ENCODE measurements around the gene SSBP3. TPM values are rescaled to one million over a fixed set of nuclear protein-coding genes. Genes with fewer than 3 reads are reported as not detected.

Gene SSBP3
- total RNA-seq, 1 donor from 2014 or later: 29.8 TPM

DNA sequence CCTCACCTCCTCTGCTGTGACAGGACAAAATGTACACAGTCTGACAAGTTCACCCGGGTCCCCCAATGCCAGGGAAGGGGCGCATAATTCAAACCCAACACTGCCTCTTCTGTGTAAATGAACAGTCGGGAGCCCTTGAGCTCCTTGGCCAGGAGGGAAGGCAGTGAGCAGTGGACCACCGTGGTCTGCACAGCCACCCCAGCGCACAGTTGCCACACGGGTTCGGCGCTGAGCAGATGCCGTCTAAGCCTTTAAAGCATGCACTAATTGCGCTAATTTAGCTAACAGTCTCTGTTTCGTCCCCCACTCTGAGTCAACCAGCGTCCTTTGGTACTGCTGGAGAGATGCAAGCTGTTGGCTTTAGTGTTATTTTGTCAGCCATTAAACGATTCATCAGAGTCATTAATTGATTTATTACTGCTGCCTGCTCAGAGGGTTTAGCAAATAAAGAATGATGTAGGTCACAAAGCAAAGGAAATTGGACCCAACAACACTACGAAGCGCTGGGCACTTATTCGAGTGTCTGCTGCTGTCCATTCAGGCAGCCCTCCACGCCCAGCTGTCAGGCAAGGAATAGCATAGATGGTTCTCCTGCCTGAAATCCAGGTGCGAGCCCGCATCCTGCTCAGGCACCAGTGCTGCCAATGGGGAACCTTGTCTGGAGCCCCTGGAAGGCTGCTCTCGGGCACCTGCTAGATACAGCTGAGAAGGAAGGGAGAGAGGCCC is 114.8 kb downstream of the SSBP3 start:
- no peak for DNase-seq (ENCODE audit: extremely low read depth, low read depth, low spot score)

DNA sequence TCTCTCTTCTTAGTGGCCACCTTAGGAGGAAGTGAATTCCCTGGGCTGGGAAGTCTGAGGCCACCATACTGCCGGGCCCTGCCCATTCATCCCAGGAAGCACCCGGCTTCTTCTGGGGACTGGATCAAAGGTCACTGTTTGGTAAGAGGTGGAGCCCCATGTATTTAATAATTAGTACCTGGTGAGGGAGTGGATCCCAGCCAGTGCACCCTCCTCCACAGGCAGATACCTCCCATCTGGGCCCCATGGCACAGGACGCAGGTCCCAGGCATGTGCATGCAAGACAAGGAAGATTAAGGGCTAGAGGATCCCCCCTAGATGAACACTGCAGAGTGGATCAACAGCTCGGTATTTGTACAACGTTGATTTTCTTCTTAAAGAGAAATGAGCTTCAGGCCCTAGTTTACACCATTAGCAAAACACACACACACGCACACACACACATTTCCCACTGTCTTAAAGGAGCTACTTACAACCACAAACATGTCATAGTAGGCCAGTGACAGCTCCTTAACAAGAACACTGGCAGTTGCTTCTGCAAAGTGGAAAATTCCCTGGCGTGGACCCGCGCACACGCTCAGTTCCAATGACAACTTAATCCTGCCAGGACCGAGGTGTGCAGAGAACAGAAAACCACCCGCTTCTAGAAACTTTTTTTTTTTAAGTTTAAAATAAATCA is 115.5 kb downstream of the SSBP3 start:
- DNase-seq (ENCODE audit: extremely low read depth, low read depth, low spot score): no peak

DNA sequence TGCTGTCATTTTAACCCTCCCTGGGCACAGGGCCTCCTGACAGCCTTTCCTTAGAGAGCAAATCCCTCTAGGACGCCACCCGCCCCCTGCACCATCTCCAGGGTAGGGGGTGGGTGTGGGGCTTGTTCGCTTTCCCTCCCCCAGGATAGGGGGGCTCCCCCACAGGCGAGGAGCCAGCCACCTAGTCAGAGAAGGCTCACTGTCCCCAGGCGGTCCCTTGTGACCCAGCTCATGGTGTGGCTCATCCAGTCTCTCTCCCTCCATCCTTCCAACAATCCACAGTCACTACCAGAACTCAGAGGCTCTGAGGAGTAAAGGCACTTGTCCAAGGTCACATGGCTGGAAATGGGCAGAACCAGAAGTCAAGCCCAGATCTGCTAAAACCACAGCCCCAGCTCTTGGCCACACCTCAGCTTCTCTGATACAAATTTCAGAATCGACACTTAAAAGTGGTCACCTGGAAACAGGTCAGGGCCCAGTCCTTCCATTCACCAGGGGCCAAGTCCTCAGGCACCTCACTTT is 116.4 kb downstream of the SSBP3 start:
- no peak for DNase-seq (ENCODE audit: extremely low read depth, low read depth, low spot score)

DNA sequence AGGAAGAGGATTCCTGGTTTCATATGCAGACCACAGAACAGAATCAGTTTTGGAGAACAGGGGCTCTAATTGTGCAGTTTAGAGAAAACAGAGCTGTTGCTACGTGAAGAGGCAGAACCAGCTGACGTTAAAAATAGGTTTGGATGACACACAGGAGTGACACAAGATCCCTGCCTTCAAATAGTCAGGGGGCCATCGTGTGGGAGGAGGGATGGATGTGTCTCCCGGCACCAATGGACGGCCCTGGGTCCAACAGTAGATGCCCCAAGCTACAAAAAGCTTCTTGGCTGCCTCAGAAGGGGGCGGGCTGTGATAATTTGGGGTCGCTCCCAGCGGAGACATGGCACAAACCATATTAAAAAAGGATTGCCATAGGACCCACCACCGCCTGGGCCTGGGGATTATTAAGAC is 118.4 kb downstream of the SSBP3 start:
- DNase-seq (ENCODE audit: extremely low read depth, low read depth, low spot score): no peak

DNA sequence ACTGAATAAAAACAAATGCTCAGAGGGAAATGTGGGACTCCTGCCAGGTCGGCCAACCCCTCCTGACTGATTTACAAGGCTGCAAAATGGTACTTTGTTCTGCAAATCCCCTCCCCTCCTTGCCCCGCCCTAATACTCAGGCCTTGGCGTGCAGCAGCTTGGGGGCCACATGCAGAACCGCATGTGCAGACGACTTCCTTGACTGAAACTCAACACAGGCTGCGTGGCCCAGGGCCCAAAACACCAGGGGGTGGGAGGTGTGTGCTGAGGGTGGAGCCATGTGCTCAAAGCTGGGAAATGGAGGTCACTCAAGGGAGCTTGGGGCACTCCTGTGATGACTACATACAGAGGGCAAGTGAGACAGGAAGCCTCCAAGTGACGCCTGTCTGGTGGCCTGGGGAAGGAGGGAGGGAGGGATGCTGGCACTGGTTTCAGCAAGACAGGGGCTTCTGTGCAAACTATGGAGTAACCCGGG is 119.0 kb downstream of the SSBP3 start:
- no peak for DNase-seq (ENCODE audit: extremely low read depth, low read depth, low spot score)

DNA sequence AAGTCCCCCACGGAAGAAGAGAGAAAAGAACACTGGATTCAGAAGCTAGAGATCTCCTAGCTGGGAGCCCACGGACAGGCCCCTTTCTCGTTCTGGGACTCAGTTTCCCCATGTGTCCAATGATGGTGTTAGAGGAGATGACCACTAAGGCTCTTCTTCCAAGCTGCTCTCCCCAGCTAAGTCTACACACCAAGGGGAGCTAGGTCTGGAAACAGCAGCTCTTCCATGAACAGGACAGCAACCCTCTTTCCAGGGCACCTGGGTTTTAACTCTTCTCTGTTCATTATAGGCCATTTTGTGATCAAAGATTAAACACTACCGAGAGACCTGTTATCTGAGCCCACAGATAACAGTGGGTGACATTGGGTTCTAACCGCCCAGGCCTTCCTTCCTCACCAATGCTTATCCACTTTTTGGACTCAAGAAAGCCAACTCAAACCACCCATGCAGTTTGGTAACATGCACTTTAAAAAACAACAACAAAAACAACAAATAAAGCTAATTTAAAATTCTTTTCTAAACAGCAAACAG is 120.3 kb downstream of the SSBP3 start:
- DNase-seq (ENCODE audit: extremely low read depth, low read depth, low spot score): no peak

DNA sequence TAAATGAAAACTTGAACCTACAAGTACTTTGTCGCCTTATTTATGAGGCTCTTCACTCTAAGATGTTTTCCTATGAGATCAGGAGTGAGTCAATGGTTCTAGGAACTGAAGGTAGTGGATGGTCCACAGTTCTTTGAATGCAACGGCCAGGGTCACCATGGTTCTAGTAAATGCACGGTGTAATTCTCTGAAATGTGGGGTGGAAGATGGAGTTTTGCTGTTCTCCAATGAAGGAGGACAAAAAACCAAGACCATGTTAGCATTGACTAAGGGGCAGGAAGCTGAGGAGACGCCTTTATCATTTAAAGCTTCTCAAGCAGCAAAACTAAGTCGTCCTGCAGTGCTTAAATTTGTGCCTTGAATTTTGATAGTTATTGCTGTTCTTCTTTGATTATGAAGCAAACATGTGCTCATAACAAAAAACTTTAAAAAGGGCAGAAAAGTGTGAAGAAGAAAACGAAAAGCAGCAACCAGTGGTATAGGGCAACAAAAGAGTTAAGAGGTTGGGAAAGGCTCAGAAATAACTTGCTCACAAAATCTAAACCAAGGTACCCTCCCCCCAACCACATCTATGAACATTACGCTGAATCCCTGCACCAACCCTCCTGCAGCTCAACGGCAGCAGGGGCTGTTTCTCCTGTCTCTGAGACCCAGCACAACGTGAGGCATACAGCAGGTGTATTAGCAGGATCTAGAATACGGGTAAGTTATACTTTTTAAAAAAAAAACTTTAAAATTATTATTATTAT is 121.2 kb downstream of the SSBP3 start:
- no peak for DNase-seq (ENCODE audit: extremely low read depth, low read depth, low spot score)

DNA sequence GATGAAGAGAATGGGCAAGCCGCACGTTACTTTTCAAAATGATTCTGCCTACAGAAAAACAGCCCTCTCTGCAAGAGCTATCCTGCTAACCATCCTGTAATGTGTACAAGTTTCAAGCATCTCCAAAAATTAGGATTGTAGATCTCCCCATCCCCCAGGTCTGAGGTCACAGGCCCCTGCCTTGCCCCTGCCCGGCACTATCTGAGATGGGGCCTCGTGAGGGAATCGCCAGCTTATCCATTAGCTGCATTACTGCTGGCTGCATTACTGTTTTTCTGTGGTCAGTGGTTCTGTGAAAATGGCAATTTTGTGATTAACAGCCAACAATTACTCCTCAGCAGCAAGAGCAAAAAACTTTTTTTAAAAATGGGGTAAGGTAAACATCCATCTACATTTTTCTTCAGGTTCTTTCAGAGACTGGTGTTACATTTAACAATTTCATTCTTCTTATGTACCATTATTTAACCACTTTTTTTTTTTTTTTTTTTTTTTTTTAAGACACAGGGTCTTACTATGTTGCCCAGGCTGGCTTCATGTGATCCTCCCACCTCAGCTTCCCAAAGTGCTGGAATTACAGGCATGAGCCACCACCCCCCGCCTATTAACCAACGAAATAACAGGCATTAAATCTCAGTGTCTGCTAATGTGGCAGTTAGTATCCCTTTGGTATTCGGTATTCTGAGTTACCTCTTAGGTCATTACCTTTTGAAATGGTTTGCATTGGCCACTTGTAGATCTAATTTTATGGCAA is 122.4 kb downstream of the SSBP3 start:
- no peak for DNase-seq (ENCODE audit: extremely low read depth, low read depth, low spot score)

DNA sequence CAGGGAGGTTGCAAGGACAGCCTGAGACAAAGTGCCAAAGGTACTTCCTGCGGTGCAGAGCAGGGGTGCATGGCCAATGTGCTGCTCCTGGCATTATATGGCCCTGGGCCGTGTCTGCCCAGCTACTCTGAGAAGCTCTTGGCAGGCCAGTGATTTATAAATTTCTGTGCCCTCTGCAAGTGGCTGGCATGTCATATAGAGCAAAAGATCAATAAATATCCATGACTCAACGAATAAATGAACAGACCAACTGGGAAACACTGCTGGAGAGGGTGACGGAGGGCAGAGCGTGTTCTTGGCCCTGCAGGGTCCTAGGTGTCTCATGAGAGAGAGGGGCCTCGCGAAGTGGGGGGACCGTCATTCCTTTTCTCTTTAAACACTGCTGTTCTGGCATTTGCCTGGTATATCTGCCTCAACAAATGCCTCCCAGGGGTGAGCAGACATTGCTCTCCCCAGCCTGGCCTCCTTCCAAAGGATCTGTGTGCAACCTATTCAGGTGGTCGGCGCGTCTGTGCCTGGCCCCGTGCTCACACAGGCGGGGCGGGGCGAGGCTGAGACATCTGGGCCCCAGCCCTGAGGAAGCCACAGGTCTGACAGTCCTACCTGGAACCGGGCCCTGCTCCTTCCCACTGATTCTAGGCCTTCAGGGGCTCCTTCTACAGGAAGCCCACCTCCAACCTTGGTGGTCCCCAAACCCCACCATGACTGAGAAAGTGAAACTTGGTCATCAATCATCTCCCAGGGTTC is 123.9 kb downstream of the SSBP3 start:
- DNase-seq (ENCODE audit: extremely low read depth, low read depth, low spot score): no peak

DNA sequence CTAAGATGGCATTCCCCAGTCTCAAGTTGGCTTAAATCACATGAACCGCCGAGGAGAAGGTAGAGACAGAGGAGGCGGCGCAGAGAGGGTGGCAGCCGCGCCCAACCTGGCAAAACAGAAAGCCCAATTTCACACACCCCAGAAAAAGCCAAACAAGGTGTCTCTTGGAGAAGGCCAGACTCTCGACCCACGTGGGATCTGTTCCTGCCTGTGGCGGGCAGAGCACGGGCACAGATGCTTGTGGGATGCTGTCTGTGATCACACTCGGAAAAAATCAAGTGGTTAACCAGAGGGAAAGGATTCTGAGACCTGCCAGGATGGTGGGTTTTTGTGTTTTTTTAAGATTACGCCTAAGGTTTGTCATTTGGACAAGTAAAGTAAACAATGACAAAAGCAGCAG is 125.5 kb downstream of the SSBP3 start:
- no peak for DNase-seq (ENCODE audit: extremely low read depth, low read depth, low spot score)

DNA sequence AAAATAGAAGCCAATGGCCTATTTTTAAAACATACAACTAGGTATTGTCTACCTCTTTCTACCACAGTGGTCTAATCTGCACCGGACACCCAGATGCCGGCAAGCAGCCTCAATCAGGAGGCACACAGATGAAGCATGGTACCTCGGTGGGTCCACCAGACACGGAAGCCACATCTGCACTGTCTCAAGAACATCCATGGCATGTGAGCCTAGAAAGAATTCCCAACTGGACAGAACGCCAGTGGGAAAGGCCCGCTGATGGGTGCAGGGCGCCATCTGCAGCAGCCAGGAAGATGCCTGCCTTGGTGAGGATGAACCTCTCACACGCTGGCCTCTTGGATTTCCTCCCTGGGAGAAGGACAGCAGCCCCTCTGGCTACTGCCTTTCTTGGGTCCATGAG is 126.7 kb downstream of the SSBP3 start:
- DNase-seq (ENCODE audit: extremely low read depth, low read depth, low spot score): no peak

DNA sequence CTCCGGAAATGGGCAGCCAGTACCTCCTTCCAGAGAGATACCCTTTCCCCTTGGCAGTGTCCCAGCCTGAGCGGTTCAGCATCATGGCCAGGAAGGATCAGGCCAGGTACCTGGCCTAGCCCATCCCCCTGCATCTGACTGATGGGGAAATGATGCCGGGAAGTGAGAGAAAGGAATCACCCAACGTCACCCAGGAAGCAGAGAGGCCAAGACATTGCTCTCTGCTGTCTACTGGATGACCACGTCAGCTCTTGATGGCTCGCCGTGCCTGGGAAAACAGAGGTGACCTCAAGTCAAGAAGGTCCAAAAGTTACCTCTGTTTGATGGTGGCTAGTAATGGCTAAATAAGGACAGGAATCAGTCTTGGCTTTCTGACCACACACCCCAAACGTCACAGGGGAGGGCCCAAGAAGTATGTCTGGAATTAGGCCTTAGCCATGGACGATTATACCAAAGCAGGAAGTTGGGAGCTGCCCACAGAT is 127.2 kb downstream of the SSBP3 start:
- DNase-seq (ENCODE audit: extremely low read depth, low read depth, low spot score): no peak

DNA sequence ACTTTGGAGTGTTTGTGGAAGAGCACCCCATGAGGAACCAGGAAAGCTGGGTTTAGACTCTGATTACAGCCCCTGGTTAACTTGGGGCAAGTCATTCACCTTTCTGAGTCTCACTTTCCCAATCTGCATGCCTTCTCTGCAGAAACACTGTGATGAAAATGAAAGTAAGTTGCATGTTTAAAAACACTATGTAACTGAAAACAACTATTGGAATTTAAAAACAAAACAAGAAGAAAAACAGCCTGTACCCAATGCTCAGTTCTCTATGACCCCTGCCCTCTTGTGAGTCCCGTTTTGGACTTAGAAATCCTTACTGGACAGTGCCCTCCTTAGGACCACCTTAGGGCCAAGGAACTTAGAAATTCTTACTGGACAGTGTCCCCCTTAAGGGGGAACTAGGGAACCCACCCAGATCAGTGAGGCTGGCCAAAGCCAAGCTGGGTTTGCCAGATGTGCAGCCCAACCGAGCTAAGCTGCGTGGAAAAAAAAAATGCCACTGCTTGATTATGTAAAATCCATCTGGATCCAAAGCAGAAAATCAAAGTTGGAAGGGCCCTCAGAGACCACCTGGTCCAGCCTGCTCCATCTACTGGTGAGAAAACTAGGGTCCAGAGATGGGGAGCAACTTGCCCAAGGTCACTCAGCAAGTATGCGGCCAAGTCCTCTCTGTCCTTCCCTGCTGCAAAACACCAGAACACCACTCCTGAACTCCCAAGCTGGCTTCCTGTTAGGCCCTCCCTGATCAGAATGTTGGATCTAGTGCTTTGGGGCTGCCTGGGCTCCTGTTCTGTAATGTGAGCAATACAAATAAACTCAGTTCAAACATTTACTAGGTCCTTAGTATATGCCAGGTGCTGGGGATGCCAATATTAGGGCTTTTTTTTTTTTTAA is 128.5 kb downstream of the SSBP3 start:
- no peak for DNase-seq (ENCODE audit: extremely low read depth, low read depth, low spot score)

DNA sequence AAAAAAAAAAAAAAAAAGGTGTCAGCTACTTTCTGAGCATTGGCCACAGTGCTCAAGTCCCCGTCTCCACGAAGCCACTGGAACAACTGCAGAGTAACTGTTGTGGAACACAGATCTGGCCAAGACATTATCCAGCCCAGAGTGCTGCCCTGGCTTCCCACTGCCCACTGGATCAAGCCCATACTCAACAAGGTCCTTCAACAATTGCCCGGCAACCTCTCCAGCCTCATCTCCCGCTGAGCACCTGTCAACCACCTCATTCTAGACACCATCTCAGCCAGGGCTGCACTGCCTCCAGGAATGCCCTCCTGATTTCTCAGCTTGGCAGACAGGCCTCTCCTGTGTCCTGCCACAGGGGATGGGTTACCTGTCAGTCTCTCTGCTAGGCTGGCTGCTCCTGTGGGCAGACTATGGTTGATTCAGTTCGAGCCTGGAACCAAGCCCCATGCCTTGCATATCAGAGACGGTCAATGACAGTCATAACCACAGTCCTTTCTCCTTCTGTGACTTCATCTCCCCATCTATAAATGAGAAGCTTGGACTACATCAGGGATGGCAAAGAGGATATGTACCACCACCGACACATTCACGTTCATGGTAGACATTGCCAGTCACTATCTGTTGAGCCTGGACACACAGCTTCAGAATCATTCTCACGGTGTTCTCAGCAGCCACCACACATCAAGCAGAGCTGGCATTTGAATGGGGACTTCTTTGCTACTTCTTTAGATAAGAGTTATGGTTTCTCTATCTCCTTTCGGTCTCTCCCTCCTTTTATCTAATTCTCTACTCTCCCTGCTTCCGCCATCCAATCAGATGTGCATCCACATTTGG is 129.4 kb downstream of the SSBP3 start:
- no peak for DNase-seq (ENCODE audit: extremely low read depth, low read depth, low spot score)

DNA sequence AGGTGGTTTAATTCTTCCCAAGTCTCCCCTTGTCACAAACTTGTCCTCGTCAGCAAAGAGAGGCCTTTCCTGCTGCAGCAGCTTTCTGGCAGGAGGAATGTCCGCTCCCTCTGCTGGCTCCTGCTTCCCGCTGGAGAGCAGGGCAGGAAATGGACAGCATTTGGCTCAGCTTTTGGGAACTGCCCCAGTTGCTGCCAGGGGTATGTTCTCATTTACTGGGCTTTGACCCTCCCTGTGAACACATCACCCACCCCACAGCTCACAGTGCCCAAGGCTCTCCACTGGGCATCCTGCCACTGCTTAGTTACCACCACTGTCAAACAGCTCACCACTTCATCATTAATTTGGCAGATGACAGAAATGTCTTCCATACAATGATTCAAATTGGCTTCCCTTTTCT is 130.8 kb downstream of the SSBP3 start:
- no peak for DNase-seq (ENCODE audit: extremely low read depth, low read depth, low spot score)

DNA sequence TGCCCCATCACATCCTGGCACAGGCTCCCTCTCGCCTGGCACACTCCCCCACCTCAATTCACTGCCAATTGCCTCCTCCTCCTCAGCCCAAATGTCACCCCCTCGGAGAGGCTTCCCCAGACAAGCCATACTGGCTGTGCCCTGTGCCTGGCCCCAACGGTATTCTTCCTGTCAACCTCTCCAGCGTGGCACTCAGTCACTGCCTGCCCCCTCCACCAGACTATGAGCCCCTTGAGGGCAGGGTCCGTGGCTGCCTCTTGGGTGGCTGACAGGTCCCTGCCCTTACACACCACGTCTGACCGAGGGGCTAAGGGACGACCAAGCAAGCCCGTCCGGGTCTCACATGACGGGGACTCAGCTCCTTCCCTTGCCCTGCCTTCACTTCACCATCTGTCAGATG is 131.3 kb downstream of the SSBP3 start:
- no peak for DNase-seq (ENCODE audit: extremely low read depth, low read depth, low spot score)

DNA sequence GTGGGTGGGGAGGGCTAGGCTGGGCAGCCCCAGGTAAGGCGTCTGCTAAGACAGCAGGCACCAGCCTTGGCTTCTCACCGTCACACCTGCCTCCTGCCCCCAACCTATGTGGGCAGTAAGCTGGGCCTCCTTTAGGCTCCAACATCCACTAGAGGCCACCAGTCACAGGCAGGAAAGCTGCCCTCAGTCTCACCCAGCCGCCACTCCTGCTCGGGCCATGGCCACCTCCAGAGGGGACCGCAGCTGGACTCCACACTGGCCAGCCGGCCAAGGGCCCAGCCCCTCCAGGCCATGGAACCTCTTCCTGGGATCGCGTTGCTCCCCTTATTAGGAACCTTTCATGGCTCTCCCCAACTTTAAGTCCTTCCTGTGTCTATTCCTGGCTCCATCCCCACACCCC is 131.7 kb downstream of the SSBP3 start:
- DNase-seq (ENCODE audit: extremely low read depth, low read depth, low spot score): no peak

DNA sequence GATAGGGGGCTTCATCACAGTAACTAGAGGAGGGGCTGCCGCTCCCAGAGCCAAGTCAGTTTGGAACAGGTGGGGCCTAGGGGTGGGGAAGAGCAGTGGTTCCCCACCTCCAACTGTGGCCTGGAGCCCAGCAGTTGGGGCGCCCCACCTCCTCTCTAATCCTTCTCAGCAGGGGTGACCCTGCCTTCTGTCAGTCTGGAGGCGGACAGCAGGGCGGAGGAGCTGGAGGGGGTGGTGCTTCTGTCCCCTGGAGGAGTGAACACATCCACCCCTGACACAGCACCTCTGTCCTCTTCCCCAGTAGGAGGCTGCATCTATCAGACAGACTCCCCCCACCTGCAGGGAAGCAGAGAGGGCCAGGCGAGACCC is 132.4 kb downstream of the SSBP3 start:
- DNase-seq (ENCODE audit: extremely low read depth, low read depth, low spot score): no peak
